SJCRH30 (cell line): ENCODE measurements around the gene VAMP2. TPM values are rescaled to one million over a fixed set of nuclear protein-coding genes. Genes with fewer than 3 reads are reported as not detected.
A peak's percentile ranks its signal among the peaks of the same experiment; 100 is the strongest.
"Not testable (repeated sequence)": the region's sequence is repeated elsewhere in the genome, so short reads cannot be mapped to it uniquely, and the experiment has no call there.

ENCODE experiments used
- DNase-seq, 2 experiments: peaks; one replicate each; pipeline ENCODE4 v3.0.0-alpha.2; 2015 to 2020
- H3K27ac ChIP-seq: fragments of 250-450 bp; sonication (Bioruptor Pico); 2 replicates; pipeline ENCODE4 v1.5.1; 2020; ENCODE audit warnings: mild to moderate bottlenecking, moderate library complexity
- H3K27me3 ChIP-seq: fragments of 250-450 bp; sonication (Bioruptor Pico); 2 replicates; pipeline ENCODE4 v1.5.1; 2020; ENCODE audit warnings: mild to moderate bottlenecking, moderate library complexity
- H3K36me3 ChIP-seq: fragments of 250-450 bp; sonication (Bioruptor Pico); 2 replicates; pipeline ENCODE4 v1.5.1; 2020; ENCODE audit warnings: mild to moderate bottlenecking, moderate library complexity
- H3K4me1 ChIP-seq: fragments of 250-450 bp; sonication (Bioruptor Pico); 2 replicates; pipeline ENCODE4 v1.5.1; 2020; ENCODE audit warnings: mild to moderate bottlenecking, moderate library complexity
- H3K4me3 ChIP-seq: fragments of 250-450 bp; sonication (Bioruptor Pico); 2 replicates; pipeline ENCODE4 v1.5.1; 2020; ENCODE audit warnings: mild to moderate bottlenecking, moderate library complexity
- H3K9me3 ChIP-seq: fragments of 250-450 bp; sonication (Bioruptor Pico); replicated peaks from 2 replicates; pipeline ENCODE4 v1.5.1; 2020; ENCODE audit warnings: mild to moderate bottlenecking, moderate library complexity
- total RNA-seq: library from RNA; depleted of rRNA; stranded (reverse); fragments of >200 nt; shearing (Covaris generic); gene quantifications from 2 replicates; pipeline ENCODE4 v1.2.3, GENCODE V29; 2014

VAMP2 gene
- total RNA-seq, 1 experiment from 2014 or later: 7.9 TPM

GRCh38 chr17:8186787-8187516 lies 24.2 kb upstream of the VAMP2 start:
- Histone ChIP-seq H3K27me3 (no peaks in the 10 kb centered on the region), H3K4me3 (peak overlapping the region; percentile 66), H3K9me3 (no peaks in the 10 kb centered on the region), H3K27ac (no peak overlapping the region), H3K4me1 (peaks cover 3% of the 10 kb centered on the region; the same call in 1 of the 2 replicates), H3K36me3 (no peaks in the 10 kb centered on the region)
- DNase-seq: peak; percentile 90 to 91

- peaks cover 3% of the 10 kb centered on the region; the same call in 1 of the 2 replicates for H3K4me1 ChIP-seq
- peak overlapping the region; percentile 66 for H3K4me3 ChIP-seq
- no peaks in the 10 kb centered on the region for H3K36me3 ChIP-seq
- H3K9me3 ChIP-seq: no peaks in the 10 kb centered on the region
- H3K27ac ChIP-seq: no peak overlapping the region
- H3K27me3 ChIP-seq: no peaks in the 10 kb centered on the region
- no peak for DNase-seq
These were observed 23.7 kb upstream of the VAMP2 start for GRCh38 chr17:8186446-8186786.

GRCh38 chr17:8185582-8186445 lies 23.1 kb upstream of the VAMP2 start:
- peak; percentile 69 to 82 for DNase-seq
- H3K36me3 ChIP-seq: no peaks in the 10 kb centered on the region
- peak overlapping the region; percentile 66 for H3K4me3 ChIP-seq
- no peaks in the 10 kb centered on the region for H3K27me3 ChIP-seq
- peaks cover 3% of the 10 kb centered on the region; the same call in 1 of the 2 replicates for H3K4me1 ChIP-seq
- no peaks in the 10 kb centered on the region for H3K9me3 ChIP-seq
- H3K27ac ChIP-seq: no peak overlapping the region

GRCh38 chr17:8176998-8177731 lies 14.4 kb upstream of the VAMP2 start:
- Histone ChIP-seq H3K4me3 (peak overlapping the region; percentile 69), H3K4me1 (no peaks in the 10 kb centered on the region), H3K27me3 (no peaks in the 10 kb centered on the region), H3K9me3 (no peaks in the 10 kb centered on the region), H3K36me3 (no peaks in the 10 kb centered on the region), H3K27ac (peak overlapping the region; percentile 60)
- no peak for DNase-seq

GRCh38 chr17:8176197-8176940 lies 13.6 kb upstream of the VAMP2 start, which contains the start of gene TMEM107:
Gene TMEM107 (minus strand): TSS chr17:8176380. CDS start chr17:8176286, 94 bp downstream.
- Histone ChIP-seq H3K27me3 (no peaks in the 10 kb centered on the region), H3K4me3 (peak within 1 kb of the TSS; percentile 69), H3K27ac (peak within 1 kb of the TSS; percentile 60), H3K9me3 (no peaks in the 10 kb centered on the region), H3K4me1 (no peaks in the 10 kb centered on the region), H3K36me3 (no peaks in the 10 kb centered on the region)
- DNase-seq: peak; percentile 78 to 83

- H3K27ac ChIP-seq: peak overlapping the region; percentile 60; the same call in 1 of the 2 replicates
These were observed 13.0 kb upstream of the VAMP2 start for GRCh38 chr17:8175795-8176196.

GRCh38 chr17:8173871-8174322 lies 11.1 kb upstream of the VAMP2 start:
- Histone ChIP-seq H3K36me3 (no peaks in the 10 kb centered on the region), H3K4me1 (no peaks in the 10 kb centered on the region), H3K9me3 (no peaks in the 10 kb centered on the region), H3K27ac (peak overlapping the region; percentile 100), H3K4me3 (peak overlapping the region; percentile 53), H3K27me3 (no peaks in the 10 kb centered on the region)
- peak in 1 of 2 experiments; percentile 54 for DNase-seq

More at GRCh38 chr17:8175795-8176196, 13.0 kb upstream of the VAMP2 start:
- Histone ChIP-seq H3K9me3 (no peaks in the 10 kb centered on the region), H3K4me1 (no peaks in the 10 kb centered on the region), H3K36me3 (no peaks in the 10 kb centered on the region), H3K27me3 (no peaks in the 10 kb centered on the region), H3K4me3 (peak overlapping the region; percentile 69)
- DNase-seq: peak; percentile 40 to 45

GRCh38 chr17:8173056-8173870 lies 10.5 kb upstream of the VAMP2 start:
- DNase-seq: peak; percentile 82 to 95

GRCh38 chr17:8170186-8170585 lies 7.4 kb upstream of the VAMP2 start:
- H3K4me3 ChIP-seq, DNase-seq: not testable (repeated sequence)

More at GRCh38 chr17:8173056-8173870, 10.5 kb upstream of the VAMP2 start:
- Histone ChIP-seq H3K36me3 (no peaks in the 10 kb centered on the region), H3K4me1 (no peaks in the 10 kb centered on the region), H3K4me3 (peak overlapping the region; percentile 53), H3K9me3 (no peaks in the 10 kb centered on the region), H3K27ac (peak overlapping the region; percentile 100), H3K27me3 (no peaks in the 10 kb centered on the region)

GRCh38 chr17:8167526-8167925 lies 4.8 kb upstream of the VAMP2 start:
- Histone ChIP-seq H3K27me3 (no peaks in the 10 kb centered on the region), H3K4me1 (peaks cover 8% of the 10 kb centered on the region; the same call in 1 of the 2 replicates), H3K9me3 (no peaks in the 10 kb centered on the region), H3K36me3 (no peaks in the 10 kb centered on the region), H3K4me3 (no peak overlapping the region), H3K27ac (no peak overlapping the region)
- DNase-seq: no peak

More at GRCh38 chr17:8170186-8170585, 7.4 kb upstream of the VAMP2 start:
- H3K27ac ChIP-seq, H3K36me3 ChIP-seq, H3K9me3 ChIP-seq, H3K4me1 ChIP-seq, H3K27me3 ChIP-seq: not testable (repeated sequence)

- Histone ChIP-seq H3K27me3 (no peaks in the 10 kb centered on the region), H3K4me3 (no peak overlapping the region), H3K36me3 (no peaks in the 10 kb centered on the region), H3K27ac (no peak overlapping the region), H3K9me3 (no peaks in the 10 kb centered on the region), H3K4me1 (peaks cover 8% of the 10 kb centered on the region; the same call in 1 of the 2 replicates)
- DNase-seq: no peak
These were observed 4.0 kb upstream of the VAMP2 start for GRCh38 chr17:8166731-8167130.

GRCh38 chr17:8164815-8165131 lies 2.0 kb upstream of the VAMP2 start:
- no peaks in the 10 kb centered on the region for H3K27me3 ChIP-seq
- no peak overlapping the region; the same call in 1 of the 2 replicates for H3K27ac ChIP-seq
- no peak for DNase-seq
- peak overlapping the region; percentile 94 for H3K4me3 ChIP-seq
- peaks cover 3% of the 10 kb centered on the region; the same call in 1 of the 2 replicates for H3K36me3 ChIP-seq
- peaks cover 8% of the 10 kb centered on the region; the same call in 1 of the 2 replicates for H3K4me1 ChIP-seq
- no peaks in the 10 kb centered on the region for H3K9me3 ChIP-seq
